HCT116 (cell line): Measurements from ENCODE around the gene PSMD12. TPM values are rescaled to one million over a fixed set of nuclear protein-coding genes. Genes with fewer than 3 reads are reported as not detected.

Experiments
- ATAC-seq: fragments of 200-7000 bp; cut with Tn5 transposase; 2 replicates; pipeline ENCODE4 v1.9.1; 2020; ENCODE audit warnings: mild to moderate bottlenecking, moderate library complexity
- BruUV-seq: library from RNA; stranded (reverse); fragments of 400-500 nt; replicated peaks from 2 replicates; lab custom pipeline; 2021; lab: Mats Ljungman, UMichigan
- CTCF ChIA-PET: fragments of 300-600 bp; sonication (Branson Sonifier 250); formaldehyde crosslinking; loops from one replicate; lab custom pipeline; 2021; ENCODE audit warnings: antibody characterized with exemption; lab: Charles Lee
- POLR2A ChIA-PET: fragments of 300-600, 350-600 bp; sonication (Branson Sonifier 250); formaldehyde crosslinking; loops from one replicate; lab custom pipeline; 2021; ENCODE audit warnings: antibody characterized with exemption; lab: Charles Lee
- RAD21 ChIA-PET, 2 experiments: fragments of 300-600 bp; sonication (Branson Sonifier 250); formaldehyde crosslinking; loops; one replicate each; lab custom pipeline; 2023; ENCODE audit warnings: low total read pairs in 2 of 2; ENCODE audit not compliant: uncharacterized antibody in 2 of 2, unreplicated experiment in 2 of 2, low non-redundant PET in 1 of 2; lab: Charles Lee
- DNase-seq: peaks from one replicate; pipeline ENCODE4 v3.0.0-alpha.2; 2010; ENCODE audit warnings: low read depth, low spot score
- H2AFZ ChIP-seq: fragments of 200-600 bp; shearing (Covaris generic), sonication (generic); 2 replicates; pipeline ENCODE4 v1.6.1; 2017; ENCODE audit warnings: low read depth, mixed run types, mixed read lengths, antibody characterized with exemption, low read length; ENCODE audit not compliant: poor library complexity, severe bottlenecking
- H3K27ac ChIP-seq: 2 replicates; pipeline ENCODE4 v1.5.1; 2012; ENCODE audit warnings: low read depth, low read length
- H3K27me3 ChIP-seq: fragments of 200-600 bp; sonication (generic); 2 replicates; pipeline ENCODE4 v1.6.1; 2016; ENCODE audit warnings: mixed run types, low read length, mixed read lengths; ENCODE audit not compliant: insufficient read depth
- H3K36me3 ChIP-seq, 2 experiments: fragments of 200-500 bp in 1 of 2; fragments of 200-600 bp in 1 of 2; sonication (Bioruptor generic) in 1 of 2; sonication (generic) in 1 of 2; 2 replicates each; pipeline versions ENCODE4 v1.5.1 to v1.6.1; 2014 to 2016; ENCODE audit warnings: low read length in 2 of 2, inconsistent platforms in 1 of 2, mixed read lengths in 1 of 2, mixed run types in 1 of 2; ENCODE audit not compliant: insufficient read depth in 2 of 2, control insufficient read depth in 1 of 2
- H3K4me1 ChIP-seq, 2 experiments: fragments of 200-600 bp in 1 of 2; sonication (generic) in 1 of 2; 2 replicates each; pipeline versions ENCODE4 v1.5.1 to v1.6.1; 2012 to 2017; ENCODE audit warnings: low read length in 2 of 2, inconsistent platforms in 1 of 2, mild to moderate bottlenecking in 1 of 2, mixed read lengths in 1 of 2, mixed run types in 1 of 2, moderate library complexity in 1 of 2; ENCODE audit not compliant: insufficient read depth in 2 of 2, control insufficient read depth in 1 of 2
- H3K4me2 ChIP-seq: fragments of 200-600 bp; sonication (generic); 2 replicates; pipeline ENCODE4 v1.6.1; 2017; ENCODE audit warnings: mixed run types, low read length, mixed read lengths
- H3K4me3 ChIP-seq, 2 experiments: fragments of 200-600 bp in 1 of 2; sonication (generic) in 1 of 2; replicated peaks in 1 of 2; 2 replicates each; pipeline ENCODE4 v1.5.1; 2011 to 2016; ENCODE audit warnings: low read length in 2 of 2, control low read depth in 1 of 2, low read depth in 1 of 2, mild to moderate bottlenecking in 1 of 2, mixed read lengths in 1 of 2, mixed run types in 1 of 2
- H3K79me2 ChIP-seq: fragments of 200-600 bp; sonication (generic); 2 replicates; pipeline ENCODE4 v1.6.1; 2017; ENCODE audit warnings: mild to moderate bottlenecking, mixed run types, low read length, moderate library complexity, mixed read lengths; ENCODE audit not compliant: insufficient read depth
- H3K9ac ChIP-seq: fragments of 200-600 bp; sonication (generic); 2 replicates; pipeline ENCODE4 v1.6.1; 2016; ENCODE audit warnings: low read length, mixed read lengths
- H3K9me2 ChIP-seq: fragments of 200-600 bp; sonication (generic), shearing (Covaris generic); 2 replicates; pipeline ENCODE4 v1.6.1; 2017; ENCODE audit warnings: mixed run types, mild to moderate bottlenecking, moderate library complexity; ENCODE audit not compliant: insufficient read depth
- H3K9me3 ChIP-seq, 2 experiments: fragments of 200-500 bp in 1 of 2; fragments of 200-600 bp in 1 of 2; sonication (Bioruptor generic) in 1 of 2; sonication (generic) in 1 of 2; 2 replicates each; pipeline ENCODE4 v1.6.1; 2014 to 2017; ENCODE audit warnings: low read length in 2 of 2, mixed read lengths in 2 of 2, inconsistent platforms in 1 of 2, low read depth in 1 of 2, mild to moderate bottlenecking in 1 of 2, mixed run types in 1 of 2, moderate library complexity in 1 of 2; ENCODE audit not compliant: control insufficient read depth in 1 of 2, insufficient read depth in 1 of 2
- H4K20me1 ChIP-seq: fragments of 200-600 bp; sonication (generic), shearing (Covaris generic); 2 replicates; pipeline ENCODE4 v1.6.1; 2017; ENCODE audit warnings: mixed run types, mild to moderate bottlenecking, moderate library complexity; ENCODE audit not compliant: insufficient read depth
- CBX3 ChIP-seq: IDR thresholded peaks from 2 replicates; pipeline ENCODE4 v1.6.1; 2012; ENCODE audit warnings: low read depth
- CEBPB ChIP-seq: IDR thresholded peaks from 2 replicates; pipeline ENCODE4 v1.6.1; 2012; ENCODE audit warnings: low read depth
- EZH2phosphoT487 ChIP-seq: fragments of 200-600 bp; IDR thresholded peaks from 2 replicates; pipeline ENCODE4 v1.6.1; 2018; ENCODE audit warnings: antibody characterized with exemption, borderline replicate concordance
- JUND ChIP-seq: IDR thresholded peaks from 2 replicates; pipeline ENCODE4 v1.6.1; 2012
- POLR2A ChIP-seq: IDR thresholded peaks from 2 replicates; pipeline ENCODE4 v1.7.0; 2011; ENCODE audit warnings: borderline replicate concordance; ENCODE audit not compliant: insufficient read depth, insufficient read length; ENCODE audit errors: extremely low read depth
- YY1 ChIP-seq: IDR thresholded peaks from 2 replicates; pipeline ENCODE4 v1.6.1; 2011; ENCODE audit warnings: low read length, low read depth, moderate library complexity, mild to moderate bottlenecking; ENCODE audit not compliant: insufficient replicate concordance; ENCODE audit errors: extremely low read depth
- ZFX ChIP-seq: fragments of 450-650 bp; IDR thresholded peaks from 2 replicates; pipeline ENCODE4 v1.6.1; 2017
- ZNF274 ChIP-seq: fragments of 200-500 bp; sonication (Bioruptor generic); IDR thresholded peaks from 2 replicates; pipeline ENCODE4 v1.6.1; 2014; ENCODE audit warnings: mild to moderate bottlenecking, low read depth, low read length, inconsistent platforms
- intact Hi-C: fragments of 100-400 bp; cut with micrococcal nuclease; formaldehyde crosslinking; loops from 2 replicates; pipeline ENCODE4 v1.10.0; 2022
- total RNA-seq: library from RNA; stranded (reverse); gene quantifications from one replicate; pipeline ENCODE4 v1.2.1, GENCODE V29; 2021; ENCODE audit not compliant: unreplicated experiment
- TF ChIP-seq, protein P1 (sequence below), 3 experiments: fragments of 200-600 bp in 1 of 3; sonication (generic) in 1 of 3; IDR thresholded peaks in 2 of 3; conservative IDR thresholded peaks in 1 of 3; 2 replicates each; pipeline ENCODE4 v1.5.1; 2012 to 2017; ENCODE audit warnings: low read depth in 2 of 3, low read length in 2 of 3, antibody characterized with exemption in 1 of 3, borderline replicate concordance in 1 of 3, control low read depth in 1 of 3, mild to moderate bottlenecking in 1 of 3, mixed read lengths in 1 of 3, mixed run types in 1 of 3, moderate library complexity in 1 of 3; ENCODE audit not compliant: insufficient read depth in 1 of 3
- TF ChIP-seq, protein P2 (sequence below): IDR thresholded peaks from 2 replicates; pipeline ENCODE4 v1.6.1; 2011; ENCODE audit warnings: mild to moderate bottlenecking, low read length, moderate library complexity; ENCODE audit not compliant: insufficient replicate concordance; ENCODE audit errors: extremely low read depth
- TF ChIP-seq, protein P3 (sequence below): IDR thresholded peaks from 2 replicates; pipeline ENCODE4 v1.6.1; 2012

PSMD12 gene
- total RNA-seq, 1 experiment from 2014 or later, result 115 TPM

DNA sequence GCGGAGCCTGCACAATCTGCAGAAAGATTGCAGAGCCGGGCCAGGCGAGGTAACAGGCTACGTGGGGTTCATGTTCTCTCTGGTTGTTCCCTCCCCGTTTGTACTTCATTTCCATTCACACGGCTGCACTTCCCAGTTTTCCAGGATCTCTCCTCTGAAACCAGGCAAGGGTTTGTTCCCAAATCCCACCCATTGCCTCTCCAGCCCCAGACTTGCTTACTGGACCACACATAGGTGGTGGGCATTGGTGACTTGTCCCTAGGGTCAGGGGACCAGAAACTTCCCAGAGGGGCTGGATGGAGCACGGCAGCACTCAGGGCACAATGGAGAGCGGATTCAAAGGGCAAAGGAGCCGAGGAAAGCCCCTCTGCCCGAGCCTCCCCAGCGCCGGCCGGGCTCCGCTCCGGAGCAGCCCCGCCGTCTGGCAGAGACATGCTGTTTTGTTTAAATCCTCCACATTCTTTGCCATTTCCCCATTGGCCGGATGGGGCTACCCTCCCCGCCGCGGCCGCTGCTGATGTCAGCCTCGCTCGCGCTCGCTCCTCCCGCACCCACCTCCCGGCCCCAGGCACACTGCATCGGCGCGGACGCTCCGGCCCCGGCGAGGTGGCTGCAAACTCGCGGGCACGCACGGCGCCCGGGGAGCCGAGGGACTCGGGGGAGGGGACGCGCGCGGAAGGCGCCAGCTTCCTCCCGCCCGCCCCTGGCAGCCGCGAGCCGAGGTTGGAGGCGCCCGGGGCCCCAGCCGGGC lies 10.5 kb upstream of the PSMD12 start, which contains the start of gene PITPNC1 (continued):
- TF ChIP-seq, protein P1, sequence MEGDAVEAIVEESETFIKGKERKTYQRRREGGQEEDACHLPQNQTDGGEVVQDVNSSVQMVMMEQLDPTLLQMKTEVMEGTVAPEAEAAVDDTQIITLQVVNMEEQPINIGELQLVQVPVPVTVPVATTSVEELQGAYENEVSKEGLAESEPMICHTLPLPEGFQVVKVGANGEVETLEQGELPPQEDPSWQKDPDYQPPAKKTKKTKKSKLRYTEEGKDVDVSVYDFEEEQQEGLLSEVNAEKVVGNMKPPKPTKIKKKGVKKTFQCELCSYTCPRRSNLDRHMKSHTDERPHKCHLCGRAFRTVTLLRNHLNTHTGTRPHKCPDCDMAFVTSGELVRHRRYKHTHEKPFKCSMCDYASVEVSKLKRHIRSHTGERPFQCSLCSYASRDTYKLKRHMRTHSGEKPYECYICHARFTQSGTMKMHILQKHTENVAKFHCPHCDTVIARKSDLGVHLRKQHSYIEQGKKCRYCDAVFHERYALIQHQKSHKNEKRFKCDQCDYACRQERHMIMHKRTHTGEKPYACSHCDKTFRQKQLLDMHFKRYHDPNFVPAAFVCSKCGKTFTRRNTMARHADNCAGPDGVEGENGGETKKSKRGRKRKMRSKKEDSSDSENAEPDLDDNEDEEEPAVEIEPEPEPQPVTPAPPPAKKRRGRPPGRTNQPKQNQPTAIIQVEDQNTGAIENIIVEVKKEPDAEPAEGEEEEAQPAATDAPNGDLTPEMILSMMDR (IDR thresholded peaks at IDR 0.05 in 2 of 3, conservative IDR thresholded peaks at IDR 0.05 in 1 of 3; ENCODE audit: borderline replicate concordance in 1 of 3, insufficient read depth in 1 of 3, low read depth in 2 of 3, low read length in 2 of 3), result no peak
- peak; percentile 55 for TF ChIP-seq POLR2A

DNA sequence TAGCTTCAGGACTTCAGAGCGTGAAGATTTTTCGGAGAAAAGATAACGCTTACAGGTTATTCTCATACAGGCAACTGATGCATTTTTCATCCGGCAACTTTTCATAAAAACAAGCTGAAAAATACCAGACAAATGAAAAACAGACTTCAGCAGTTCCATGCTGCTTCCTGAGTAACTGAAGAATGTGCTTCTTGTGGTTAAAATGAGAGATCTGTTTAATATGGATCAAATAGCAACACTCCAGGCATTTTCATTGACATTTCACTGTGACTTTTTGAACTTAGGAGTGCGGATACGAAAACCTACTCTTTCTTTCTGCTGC lies 10.0 kb upstream of the PSMD12 start:
- no peak for DNase-seq
- peak overlapping the region; percentile 97 for H3K4me2 ChIP-seq
- H3K4me3 ChIP-seq, result peak overlapping the region; percentile 66 to 89
- TSS peak; percentile 37 for BruUV-seq
- no peaks in the 10 kb centered on the region for H3K9me3 ChIP-seq
- peak overlapping the region; percentile 73; the same call in 1 of the 2 replicates for H3K27ac ChIP-seq
- peak overlapping the region; percentile 59 for H2AFZ ChIP-seq
- H3K79me2 ChIP-seq, result peaks cover 21% of the 10 kb centered on the region; the same call in 1 of the 2 replicates
- peaks cover 26 to 49% of the 10 kb centered on the region in 2 experiments for H3K4me1 ChIP-seq
- ChIA-PET CTCF (interaction anchor here (0.6 to 4.7 kb wide), 10 partner anchors 15 to 318 kb away, joined by 3 to 41 read pairs (median 5); no protein-coding TSS in a partner anchor), POLR2A (interaction anchor here (1.6 to 1.9 kb wide), 2 partner anchors 11 to 46 kb away, joined by 6 read pairs; partner anchors contain the start of gene PSMD12), RAD21 (interaction anchor here in 1 of 2 experiments (0.6 to 0.7 kb wide), 2 partner anchors 9 to 402 kb away, joined by 3 read pairs; no protein-coding TSS in a partner anchor)
- ATAC-seq, result no peak
- intact Hi-C loops, result loop anchor here (5.0 kb wide), 2 partner anchors 46 to 451 kb away; partner anchors contain the start of gene BPTF
- H3K27me3 ChIP-seq, result no peaks in the 10 kb centered on the region
- no peaks in the 10 kb centered on the region for H3K9me2 ChIP-seq
- no peaks in the 10 kb centered on the region for H3K36me3 ChIP-seq
- H3K9ac ChIP-seq, result peak overlapping the region; percentile 86
- H4K20me1 ChIP-seq, result no peaks in the 10 kb centered on the region
- TF ChIP-seq, protein P1 (IDR thresholded peaks at IDR 0.05 in 2 of 3, conservative IDR thresholded peaks at IDR 0.05 in 1 of 3; ENCODE audit: borderline replicate concordance in 1 of 3, insufficient read depth in 1 of 3, low read depth in 2 of 3, low read length in 2 of 3), result no peak
- TF ChIP-seq YY1, result no peak
- TF ChIP-seq CEBPB, result no peak
- no peak for TF ChIP-seq ZFX
- no peak for TF ChIP-seq POLR2A
- TF ChIP-seq, protein P2, sequence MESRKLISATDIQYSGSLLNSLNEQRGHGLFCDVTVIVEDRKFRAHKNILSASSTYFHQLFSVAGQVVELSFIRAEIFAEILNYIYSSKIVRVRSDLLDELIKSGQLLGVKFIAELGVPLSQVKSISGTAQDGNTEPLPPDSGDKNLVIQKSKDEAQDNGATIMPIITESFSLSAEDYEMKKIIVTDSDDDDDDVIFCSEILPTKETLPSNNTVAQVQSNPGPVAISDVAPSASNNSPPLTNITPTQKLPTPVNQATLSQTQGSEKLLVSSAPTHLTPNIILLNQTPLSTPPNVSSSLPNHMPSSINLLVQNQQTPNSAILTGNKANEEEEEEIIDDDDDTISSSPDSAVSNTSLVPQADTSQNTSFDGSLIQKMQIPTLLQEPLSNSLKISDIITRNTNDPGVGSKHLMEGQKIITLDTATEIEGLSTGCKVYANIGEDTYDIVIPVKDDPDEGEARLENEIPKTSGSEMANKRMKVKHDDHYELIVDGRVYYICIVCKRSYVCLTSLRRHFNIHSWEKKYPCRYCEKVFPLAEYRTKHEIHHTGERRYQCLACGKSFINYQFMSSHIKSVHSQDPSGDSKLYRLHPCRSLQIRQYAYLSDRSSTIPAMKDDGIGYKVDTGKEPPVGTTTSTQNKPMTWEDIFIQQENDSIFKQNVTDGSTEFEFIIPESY, result no peak
- TF ChIP-seq JUND, result no peak
- TF ChIP-seq ZNF274, result no peak
- TF ChIP-seq EZH2phosphoT487, result no peak
- TF ChIP-seq, protein P3, sequence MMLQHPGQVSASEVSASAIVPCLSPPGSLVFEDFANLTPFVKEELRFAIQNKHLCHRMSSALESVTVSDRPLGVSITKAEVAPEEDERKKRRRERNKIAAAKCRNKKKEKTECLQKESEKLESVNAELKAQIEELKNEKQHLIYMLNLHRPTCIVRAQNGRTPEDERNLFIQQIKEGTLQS, result no peak
- TF ChIP-seq CBX3, result no peak
